Muscle of arm (tissue), 12 donors: Measurements from ENCODE around the gene TUBGCP3. TPM values are rescaled to one million over a fixed set of nuclear protein-coding genes. Genes with fewer than 3 reads are reported as not detected.
"Not testable (repeated sequence)": the region's sequence is repeated elsewhere in the genome, so short reads cannot be mapped to it uniquely, and the experiment has no call there.

Experiments used
- DNase-seq: peaks from one replicate; pipeline ENCODE4 v3.0.0-alpha.2; 2013
- polyA plus RNA-seq, 12 donors: library from polyadenylated mRNA; unstranded; fragments of 120-200 nt; gene quantifications; one replicate each; pipeline ENCODE4 v1.2.1, GENCODE V29; 2013; ENCODE audit not compliant: insufficient read length in 12 of 12

Gene TUBGCP3
- polyA plus RNA-seq, 12 donors, result 15.5 to 26.6 (median 19.2) TPM; not detected in 1

DNA sequence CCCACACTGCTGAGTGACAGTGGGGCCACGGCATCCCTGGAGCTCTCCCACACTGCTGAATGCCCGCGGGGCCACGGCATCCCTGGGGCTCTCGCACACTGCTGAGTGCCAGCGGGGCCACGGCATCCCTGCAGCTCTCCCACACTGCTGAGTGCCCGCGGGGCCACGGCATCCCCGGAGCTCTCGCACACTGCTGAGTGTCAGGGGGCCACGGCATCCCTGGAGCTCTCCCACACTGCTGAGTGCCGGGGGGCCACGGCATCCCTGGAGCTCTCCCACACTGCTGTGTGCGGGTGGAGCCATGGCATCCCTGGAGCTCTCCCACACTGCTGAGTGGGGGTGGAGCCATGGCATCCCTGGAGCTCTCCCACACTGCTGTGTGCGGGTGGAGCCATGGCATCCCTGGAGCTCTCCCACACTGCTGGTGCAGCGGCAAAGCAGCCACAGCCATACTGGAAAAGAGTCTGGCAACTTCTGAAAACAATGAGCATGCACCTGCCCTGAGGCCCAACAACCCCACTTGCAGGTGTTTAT lies 8.6 kb downstream of the TUBGCP3 start:
- DNase-seq, result no peak

DNA sequence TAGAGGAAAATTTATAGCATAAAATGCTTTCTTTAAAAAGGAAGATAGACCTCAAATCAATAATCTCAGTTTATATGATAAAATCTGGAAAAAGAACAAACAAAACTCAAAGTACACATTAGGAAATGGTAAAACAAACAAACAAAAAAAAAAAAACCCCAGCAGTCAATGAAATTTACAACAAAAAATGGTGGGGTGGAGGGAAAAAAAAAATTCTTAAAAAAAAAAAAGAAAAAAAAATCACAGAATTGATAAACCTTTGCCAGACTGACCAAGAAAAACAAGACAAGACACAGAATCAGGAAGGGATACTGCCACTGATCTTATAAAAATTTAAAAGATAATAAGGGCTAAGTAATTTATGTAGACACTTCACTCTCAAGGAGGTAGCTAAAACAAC lies 11.2 kb downstream of the TUBGCP3 start:
- DNase-seq, result no peak

DNA sequence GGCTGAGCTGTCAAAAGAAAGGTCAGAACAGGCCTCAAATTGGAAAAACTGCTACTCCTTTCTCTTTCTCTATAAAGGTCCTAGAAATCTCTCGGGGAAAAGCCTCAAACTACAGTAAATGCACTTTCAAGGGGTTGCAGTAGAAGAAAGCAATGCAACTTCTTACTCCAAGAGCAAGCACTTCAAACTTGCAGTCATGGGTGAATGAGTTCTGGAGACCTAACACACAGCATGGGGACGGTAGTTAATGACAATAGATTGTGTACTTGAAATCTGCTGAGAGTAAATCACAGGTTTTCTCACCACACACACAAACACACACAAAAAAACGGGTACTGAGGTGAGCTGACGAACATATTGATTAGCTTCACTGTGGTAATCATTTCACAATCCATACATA lies 11.8 kb downstream of the TUBGCP3 start:
- no peak for DNase-seq

DNA sequence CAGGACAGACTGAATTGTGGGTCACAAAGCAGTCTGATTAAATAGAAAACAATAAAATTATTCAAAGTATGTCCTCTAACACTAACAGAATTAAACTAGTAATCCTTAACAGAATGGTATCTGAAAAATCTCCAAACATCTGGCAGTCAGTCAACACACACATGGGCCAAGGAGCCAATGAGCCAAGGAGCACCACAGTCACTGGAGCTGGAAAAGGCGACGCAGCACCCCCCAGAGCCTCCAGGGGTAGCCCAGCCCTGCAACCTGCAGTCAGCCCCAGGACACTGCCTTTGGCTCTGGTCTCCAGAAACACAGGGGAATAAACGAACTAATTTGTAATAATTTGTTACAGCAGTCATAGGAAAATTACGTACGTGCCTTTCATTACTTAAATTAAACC lies 12.3 kb downstream of the TUBGCP3 start:
- DNase-seq, result no peak

DNA sequence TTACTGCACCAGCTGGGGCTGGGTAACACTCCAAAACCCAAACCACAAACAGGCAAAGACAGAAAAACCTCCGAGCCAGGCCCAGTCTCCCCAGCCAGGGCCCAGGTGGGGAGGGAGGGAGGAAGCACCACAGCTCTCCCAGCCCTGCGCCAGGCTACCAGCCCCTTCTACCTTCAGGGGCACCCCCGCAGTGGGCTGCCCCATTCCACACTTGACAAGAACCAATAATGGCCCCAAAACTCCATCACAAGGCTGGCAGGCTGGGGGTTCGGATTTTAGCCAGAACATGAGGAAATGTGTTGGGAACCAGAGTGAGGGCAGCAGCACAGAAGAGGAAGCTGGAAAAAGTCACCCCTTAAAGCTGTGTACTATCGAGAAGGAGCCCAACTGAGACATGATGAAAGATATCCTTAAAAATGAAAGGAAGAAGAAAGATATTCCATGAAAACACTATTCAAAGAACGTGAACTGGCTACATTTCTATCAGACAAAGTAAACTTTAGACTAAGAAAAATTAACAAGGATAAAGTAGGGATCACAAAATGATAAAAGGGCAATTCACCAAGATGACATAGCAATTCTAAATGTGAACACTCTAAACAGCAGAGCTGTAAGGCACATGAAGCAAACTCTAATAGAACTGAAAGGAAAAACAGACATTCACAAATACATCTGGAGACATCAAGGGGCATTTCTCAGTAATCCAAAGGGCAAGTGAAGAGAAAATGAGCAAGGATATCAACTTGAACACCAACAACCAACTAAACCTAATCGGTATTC lies 12.9 kb downstream of the TUBGCP3 start:
- DNase-seq, result no peak

DNA sequence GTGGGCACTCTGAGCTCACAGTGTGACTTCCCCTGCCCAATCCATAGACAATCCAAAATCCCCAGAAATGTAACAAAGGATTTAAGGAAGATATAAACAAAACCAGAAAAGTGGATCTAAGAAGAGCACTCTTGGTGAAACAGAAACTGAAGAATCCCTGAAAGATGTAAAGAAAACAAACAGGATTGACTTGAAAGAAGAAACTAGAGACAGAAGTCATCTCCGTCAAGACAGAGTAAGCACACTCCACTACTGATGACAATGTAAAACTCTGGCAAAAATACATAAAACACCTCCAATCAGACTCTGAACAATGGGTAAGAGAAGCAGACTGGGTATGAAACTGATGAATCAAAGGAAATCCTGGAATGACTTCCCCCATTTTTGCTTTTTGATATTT lies 13.5 kb downstream of the TUBGCP3 start:
- DNase-seq, result no peak

DNA sequence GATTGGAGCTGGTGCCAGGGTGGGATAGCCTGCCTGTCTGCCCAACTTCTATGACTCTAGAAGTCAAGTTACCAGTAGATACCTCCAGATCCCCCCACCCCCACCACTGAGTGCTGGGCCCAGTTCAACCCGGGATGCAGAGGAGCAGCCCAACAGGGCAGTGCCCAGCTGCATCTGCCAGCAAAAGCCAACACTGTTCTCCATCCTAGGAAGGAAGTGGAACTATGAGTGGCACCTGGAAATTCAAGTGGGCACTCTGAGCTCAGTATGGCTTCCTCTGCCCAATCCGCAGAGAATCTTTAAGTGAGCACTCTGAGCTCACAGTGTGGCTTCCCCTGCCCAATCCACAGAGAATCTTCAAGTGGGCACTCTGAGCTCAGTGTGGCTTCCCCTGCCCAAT lies 14.2 kb downstream of the TUBGCP3 start:
- DNase-seq, result no peak

DNA sequence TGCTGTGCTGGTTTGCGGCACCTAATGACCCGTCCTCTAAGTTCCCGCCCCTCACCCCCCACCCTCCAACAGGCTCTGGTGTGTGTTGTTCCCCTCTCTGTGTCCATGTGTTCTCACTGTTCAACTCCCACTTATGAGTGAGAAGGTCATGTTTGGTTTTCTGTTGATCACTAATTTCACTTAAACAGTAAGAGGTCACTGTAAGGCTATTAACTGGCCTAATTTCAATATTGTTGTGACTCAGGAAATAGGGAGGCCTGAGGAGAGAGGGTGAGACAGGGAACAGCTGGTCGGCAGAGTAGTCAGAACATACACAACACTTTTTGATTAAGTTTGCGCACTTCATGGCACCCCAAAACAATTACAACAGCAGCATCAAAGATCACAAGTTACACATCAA lies 15.6 kb downstream of the TUBGCP3 start:
- DNase-seq, result no peak

DNA sequence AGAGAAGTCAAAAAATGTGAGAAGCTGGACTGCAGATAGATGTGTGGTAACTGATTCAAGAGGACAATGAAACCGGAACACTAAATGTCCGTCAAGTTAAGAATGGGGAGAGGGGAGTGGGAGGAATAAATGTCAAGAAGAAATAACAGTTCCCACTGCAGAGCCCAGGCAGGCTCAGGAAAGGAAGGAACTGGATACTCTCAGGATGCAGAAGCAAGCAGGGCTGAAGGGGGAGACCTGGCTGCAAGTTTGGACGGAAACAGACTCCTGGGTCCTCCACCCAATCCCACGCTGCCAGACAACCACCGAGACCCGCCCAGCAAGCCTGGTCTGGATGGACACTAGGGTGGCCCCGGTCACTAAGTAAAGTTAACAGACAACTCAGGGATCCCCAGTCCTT lies 18.1 kb downstream of the TUBGCP3 start:
- DNase-seq, result no peak

DNA sequence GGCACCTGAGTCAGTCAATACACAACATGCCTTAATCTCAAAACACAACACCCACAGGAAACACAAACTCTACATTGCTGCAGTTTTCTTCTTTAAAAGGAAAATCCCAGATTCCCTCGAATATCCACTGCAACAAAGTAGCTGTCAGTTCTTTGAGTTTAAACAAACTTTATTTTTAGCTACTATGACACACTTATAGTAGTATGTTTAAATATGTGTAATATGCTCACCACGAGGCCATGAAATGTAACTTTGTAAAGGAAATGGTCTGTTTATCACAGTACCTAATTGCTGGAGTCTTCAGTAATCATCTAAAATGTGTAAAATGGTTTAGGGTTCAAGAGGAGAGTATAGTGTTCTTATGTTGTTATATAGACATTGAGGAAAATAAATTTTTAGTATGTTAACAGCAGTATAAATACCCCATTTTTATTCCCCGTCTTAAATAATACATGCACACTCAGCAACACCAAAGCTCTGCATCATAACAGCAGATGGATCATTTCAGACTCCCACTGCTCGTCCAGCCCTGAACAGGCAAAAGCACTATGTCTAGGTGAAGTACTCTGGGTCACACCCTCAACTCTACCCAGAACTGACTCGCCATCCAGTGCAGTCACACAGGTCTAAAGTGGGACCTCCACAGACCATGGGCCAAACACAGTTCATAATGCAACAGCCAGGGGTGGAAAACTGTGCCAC lies 20.6 kb downstream of the TUBGCP3 start:
- DNase-seq, result no peak

DNA sequence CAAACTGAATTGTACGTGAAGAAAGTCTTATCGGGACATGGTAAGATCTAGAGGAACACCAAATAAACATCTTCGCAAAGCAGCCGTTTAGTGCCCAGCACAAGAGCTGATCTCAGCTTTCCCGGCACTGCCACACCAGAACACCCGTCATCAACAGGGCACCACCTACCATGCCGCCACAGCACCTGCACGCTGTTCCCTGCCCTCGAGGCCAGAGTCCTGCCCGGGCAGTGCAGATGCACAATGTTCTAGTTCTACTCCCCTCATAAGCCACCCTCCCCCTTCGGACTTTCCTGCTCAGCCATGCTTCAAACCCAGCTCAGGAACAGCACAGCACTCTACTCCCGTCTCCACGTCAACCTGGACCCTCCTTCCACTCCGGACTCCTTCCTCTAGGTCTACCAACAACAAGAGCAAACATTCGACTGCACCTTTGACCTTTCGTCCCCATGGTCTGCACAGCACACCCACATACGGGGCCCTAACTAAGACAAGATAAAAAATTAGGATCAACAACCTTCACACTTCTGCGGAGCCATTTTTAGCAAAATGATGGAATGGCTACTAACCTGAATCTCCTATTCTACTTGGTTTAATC lies 25.1 kb downstream of the TUBGCP3 start:
- no peak for DNase-seq

DNA sequence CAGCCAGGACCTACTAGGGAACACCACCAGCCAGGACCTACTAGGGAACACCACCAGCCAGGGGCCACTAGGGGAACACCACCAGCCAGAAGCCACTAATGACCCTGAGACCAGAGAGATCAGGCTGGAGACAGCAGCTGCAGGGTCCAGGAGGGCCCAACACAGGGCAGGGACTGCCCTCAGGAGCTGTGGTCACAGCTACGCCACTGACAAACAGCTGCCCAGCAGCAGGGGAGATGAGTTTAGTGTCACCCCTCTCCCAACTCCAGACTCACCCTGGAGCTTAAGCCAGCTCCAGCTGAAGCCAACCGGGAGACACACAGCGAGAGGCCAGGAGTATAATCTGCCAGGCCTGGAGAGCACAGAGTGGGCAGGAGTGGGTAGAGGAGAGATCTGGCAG lies 25.7 kb downstream of the TUBGCP3 start:
- DNase-seq, result no peak

DNA sequence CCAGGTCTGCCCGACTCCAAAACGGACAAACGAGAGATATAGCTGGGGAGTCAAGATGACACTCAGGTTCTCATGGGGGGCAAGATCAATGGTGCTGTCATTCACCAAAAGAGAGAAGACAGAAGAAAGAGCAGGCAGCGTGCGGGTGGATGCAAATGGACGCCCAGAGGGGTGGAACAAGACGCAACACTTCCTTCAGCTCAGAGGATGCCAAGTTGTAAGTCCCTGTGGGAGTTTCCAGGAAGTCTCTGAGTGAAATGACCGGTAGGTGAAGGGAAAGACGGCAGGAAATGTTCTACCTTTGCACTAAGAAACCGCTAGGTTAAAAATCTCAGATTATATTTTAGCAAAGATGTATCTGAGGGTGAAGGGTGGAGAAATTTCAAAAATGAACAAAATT lies 26.5 kb downstream of the TUBGCP3 start:
- DNase-seq, result no peak

DNA sequence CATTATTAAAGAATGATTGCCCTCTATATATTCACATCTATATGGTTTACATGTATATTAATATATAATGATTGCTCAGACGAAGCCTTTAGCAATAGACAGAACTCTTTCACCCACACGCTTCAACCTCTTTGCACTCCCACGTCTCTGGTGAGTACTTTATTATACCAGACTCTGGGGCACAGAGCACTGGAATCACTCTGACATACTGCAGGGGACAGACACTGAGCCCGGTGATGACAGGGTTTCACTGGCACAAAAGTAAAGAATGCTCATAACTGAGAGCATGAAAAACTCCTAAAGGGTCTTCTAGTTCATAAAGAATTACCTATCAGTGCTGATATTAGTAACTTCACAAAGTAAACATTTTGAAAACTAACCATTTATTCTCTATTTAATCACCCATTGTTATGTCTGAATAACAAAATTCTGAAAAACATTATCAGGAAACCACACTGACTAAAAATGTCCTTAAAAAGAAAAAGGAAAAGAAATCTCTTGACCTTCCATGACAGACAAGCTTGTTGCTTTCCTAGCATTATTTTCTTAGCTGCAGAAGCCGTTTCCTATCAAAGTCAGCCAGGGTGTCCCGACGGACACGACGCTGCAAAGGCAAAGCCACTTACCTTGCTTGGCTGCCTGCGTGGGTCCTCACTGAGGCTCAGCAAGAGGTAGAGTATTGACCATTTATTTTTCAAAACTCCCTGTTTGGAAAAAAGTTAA lies 29.1 kb downstream of the TUBGCP3 start:
- no peak for DNase-seq

DNA sequence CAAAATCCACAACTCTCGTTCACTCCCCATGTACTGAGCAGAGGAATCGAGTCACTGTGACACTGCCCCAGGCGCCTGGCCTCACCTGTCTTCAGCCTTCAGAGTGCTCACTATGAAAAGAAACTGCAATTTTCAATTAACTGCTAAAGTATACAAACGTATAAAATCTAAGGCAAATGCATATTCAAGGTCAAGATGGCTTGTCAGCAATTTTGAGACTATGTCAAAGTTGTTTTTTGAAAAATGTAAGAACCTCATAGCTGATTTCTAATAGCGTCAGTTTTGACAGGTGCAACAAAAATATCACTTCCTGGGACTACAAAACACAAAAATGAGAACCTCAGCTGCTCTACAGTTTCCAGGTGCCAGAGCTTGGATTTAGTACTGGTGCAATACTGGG lies 31.4 kb downstream of the TUBGCP3 start:
- no peak for DNase-seq

DNA sequence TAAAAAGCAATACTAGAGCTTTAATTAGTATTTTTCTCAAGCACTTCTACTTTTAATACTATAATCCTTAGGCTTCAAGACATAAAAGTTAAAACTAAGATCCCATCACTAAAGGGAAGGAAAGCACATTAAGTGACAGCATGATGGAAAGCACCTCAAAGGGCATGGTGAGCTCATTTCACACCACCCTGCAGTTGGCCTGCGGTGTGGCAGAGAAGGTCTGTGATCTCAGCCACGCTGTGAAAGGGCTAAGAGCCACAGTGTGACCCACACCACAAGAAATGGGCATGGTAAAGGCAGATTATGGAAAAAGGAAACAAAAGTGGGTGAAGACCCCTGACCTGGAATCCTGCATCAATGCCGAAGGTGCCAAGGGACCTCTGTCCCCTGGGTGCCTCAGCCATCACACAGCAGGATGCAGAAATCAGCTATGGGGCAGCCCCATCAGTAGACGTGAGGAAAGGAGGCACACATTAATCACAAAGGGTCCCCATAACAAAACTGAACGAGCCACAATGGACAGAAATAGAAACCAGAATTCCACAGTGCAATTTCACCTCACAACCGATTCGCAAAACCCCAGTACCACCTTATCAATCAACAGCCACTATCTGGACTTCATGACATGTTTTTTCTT lies 33.6 kb downstream of the TUBGCP3 start:
- DNase-seq, result no peak

DNA sequence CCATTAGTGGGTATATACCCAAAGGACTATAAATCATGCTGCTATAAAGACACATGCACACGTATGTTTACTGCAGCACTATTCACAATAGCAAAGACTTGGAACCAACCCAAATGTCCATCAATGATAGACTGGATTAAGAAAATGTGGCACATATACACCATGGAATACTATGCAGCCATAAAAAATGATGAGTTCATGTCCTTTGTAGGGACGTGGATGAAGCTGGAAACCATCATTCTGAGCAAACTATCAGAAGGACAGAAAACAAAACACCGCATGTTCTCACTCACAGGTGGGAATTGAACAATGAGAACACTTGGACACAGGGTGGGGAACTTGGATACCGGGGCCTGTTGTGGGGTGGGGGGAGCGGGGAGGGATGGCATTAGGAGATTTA lies 39.0 kb downstream of the TUBGCP3 start:
- DNase-seq, result not testable (repeated sequence)

DNA sequence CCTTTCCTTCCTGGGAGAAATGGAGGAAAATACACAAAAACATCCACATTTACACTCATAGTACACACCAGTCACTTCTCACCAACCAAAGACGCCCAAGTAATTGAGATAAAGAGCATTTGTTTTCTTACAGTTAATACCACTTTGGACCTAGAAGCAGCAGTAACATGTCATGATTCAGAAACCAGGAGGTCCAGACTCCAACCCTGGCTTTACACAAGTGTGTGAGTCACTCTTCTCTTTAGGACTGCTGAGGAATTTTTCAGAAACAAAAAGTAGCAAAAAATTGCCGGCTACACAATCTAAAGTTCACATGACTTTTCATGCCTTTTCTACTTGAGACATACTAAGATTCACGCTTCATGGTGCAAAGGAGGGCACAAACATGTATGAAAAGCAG lies 42.1 kb downstream of the TUBGCP3 start:
- DNase-seq, result no peak

DNA sequence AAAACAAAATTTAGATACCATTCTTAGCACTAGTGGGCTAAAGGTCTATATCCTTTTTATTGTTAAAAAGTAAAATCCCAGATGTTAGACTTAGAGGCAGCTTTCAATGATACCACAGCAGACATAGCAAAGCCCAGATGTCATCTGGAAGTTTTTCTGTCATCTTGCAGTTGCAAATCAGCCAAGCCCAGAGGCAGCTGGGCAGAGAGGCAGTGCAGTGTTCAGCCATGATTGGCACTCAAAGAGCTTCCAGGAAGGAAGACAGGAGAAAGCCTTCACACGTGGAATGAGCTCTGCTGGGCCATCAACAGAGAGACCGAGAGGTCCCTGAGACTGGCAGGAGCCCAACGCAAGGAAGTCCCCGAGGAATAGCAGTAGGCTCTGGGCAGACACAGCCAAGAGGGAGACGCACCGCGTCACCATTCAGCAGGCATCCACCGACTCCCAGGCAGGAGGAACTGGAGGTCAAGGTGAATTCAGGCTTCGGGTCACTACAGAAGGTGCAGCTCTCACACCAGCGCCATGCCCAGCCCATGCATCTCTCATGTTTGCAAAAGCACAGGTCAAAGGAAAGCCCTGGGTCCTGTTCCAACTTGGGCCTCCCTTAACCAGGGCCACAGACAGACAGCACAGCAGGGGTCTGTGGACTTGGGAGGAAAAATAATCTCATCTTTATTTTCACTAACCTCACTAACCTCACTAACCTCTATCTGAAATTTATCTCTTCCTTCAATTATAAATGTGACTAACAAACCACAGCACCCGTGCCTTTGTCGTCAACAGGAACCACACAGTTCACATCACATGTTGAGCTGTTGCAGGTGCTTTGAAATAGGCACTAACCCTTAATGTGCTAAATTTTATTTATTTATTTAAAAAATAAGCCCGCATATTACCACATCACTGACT lies 54.9 kb downstream of the TUBGCP3 start:
- no peak for DNase-seq

DNA sequence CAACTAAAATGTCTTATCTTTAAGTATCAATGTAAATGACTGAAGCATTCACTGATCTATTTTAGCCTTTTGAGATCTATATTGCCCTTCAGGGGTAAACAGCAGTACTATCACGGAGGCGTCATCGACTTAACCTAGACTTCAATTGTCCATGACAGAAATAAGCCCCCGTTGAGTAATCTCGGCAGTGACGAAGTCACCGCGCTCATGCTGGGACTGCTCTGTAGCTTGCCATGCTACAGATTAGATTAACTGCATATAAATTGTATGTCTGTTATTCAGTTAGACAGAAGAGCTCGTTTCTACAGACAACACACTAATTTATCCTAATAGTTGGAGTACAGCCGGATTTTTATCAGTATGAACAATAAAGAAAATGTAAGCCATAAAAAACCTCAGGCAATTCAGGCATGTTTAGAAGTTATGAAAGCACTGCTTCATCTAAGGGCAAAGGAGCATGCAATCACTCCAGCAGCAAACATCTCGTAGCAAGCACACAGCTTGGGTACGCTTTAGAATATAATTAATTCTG lies 56.6 kb downstream of the TUBGCP3 start:
- no peak for DNase-seq
